ENCODE results near the gene FAM149B1. TPM values are rescaled to one million over a fixed set of nuclear protein-coding genes. Genes with fewer than 3 reads are reported as not detected.

FAM149B1 gene
- total and polyA plus RNA-seq, 2 of the 13 experiments (the other 11 are each of a cell fraction or from before 2014, with no cell fraction given), result 9.3 to 16.8 TPM

DNA sequence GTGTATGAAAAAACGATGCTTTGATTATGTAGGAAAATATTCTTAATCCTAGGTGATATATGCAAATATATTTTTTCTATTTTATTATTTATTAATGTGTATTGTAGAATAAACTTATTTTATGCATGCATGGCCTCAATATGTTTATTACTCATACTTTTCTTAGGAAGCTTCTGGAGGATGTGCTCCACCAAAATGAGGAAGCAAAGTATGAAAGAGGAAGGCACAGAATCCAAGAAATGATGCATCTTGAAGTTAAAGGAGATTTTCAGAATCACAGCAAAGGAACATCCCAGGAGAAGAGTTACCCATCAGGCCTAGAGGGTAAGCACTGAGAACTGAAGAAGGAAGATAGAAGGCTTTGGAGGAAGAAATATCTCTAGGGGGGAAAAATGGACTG lies 119.5 kb downstream of the FAM149B1 start:
- H3K36me3 ChIP-seq (replicated peaks in 1 of 2; ENCODE audit: control insufficient read depth in 1 of 2, insufficient read depth in 2 of 2, low read length in 2 of 2), result no peaks in the 10 kb centered on the region
- BruUV-seq (replicated peaks), result no TSS peak
- TF ChIP-seq EEA1 (CRISPR knock-in tag; IDR thresholded peaks at IDR 0.05; ENCODE audit: borderline replicate concordance) (no peak), KLF12 (CRISPR knock-in tag; IDR thresholded peaks at IDR 0.05; ENCODE audit: borderline replicate concordance) (no peak), TGIF2 (CRISPR knock-in tag; IDR thresholded peaks at IDR 0.05) (no peak), CBX5 (CRISPR knock-in tag; IDR thresholded peaks at IDR 0.05; ENCODE audit: borderline replicate concordance) (no peak), NFIC (IDR thresholded peaks at IDR 0.05; ENCODE audit: low read length) (no peak), SPEN (CRISPR knock-in tag; IDR thresholded peaks at IDR 0.05; ENCODE audit: low read depth) (no peak), SNAI1 (CRISPR knock-in tag; IDR thresholded peaks at IDR 0.05; ENCODE audit: borderline replicate concordance) (no peak), ZNF567 (CRISPR knock-in tag; IDR thresholded peaks at IDR 0.05; ENCODE audit: borderline replicate concordance) (no peak), MZF1 (CRISPR knock-in tag; IDR thresholded peaks at IDR 0.05; ENCODE audit: borderline replicate concordance) (no peak), ZNF335 (CRISPR knock-in tag; IDR thresholded peaks at IDR 0.05) (no peak), PHF20 (CRISPR knock-in tag; IDR thresholded peaks at IDR 0.05) (no peak)
- TF ChIP-seq, protein P1, sequence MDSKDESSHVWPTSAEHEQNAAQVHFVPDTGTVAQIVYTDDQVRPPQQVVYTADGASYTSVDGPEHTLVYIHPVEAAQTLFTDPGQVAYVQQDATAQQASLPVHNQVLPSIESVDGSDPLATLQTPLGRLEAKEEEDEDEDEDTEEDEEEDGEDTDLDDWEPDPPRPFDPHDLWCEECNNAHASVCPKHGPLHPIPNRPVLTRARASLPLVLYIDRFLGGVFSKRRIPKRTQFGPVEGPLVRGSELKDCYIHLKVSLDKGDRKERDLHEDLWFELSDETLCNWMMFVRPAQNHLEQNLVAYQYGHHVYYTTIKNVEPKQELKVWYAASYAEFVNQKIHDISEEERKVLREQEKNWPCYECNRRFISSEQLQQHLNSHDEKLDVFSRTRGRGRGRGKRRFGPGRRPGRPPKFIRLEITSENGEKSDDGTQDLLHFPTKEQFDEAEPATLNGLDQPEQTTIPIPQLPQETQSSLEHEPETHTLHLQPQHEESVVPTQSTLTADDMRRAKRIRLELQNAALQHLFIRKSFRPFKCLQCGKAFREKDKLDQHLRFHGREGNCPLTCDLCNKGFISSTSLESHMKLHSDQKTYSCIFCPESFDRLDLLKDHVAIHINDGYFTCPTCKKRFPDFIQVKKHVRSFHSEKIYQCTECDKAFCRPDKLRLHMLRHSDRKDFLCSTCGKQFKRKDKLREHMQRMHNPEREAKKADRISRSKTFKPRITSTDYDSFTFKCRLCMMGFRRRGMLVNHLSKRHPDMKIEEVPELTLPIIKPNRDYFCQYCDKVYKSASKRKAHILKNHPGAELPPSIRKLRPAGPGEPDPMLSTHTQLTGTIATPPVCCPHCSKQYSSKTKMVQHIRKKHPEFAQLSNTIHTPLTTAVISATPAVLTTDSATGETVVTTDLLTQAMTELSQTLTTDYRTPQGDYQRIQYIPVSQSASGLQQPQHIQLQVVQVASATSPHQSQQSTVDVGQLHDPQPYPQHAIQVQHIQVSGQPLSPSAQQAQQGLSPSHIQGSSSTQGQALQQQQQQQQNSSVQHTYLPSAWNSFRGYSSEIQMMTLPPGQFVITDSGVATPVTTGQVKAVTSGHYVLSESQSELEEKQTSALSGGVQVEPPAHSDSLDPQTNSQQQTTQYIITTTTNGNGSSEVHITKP (CRISPR knock-in tag; IDR thresholded peaks at IDR 0.05; ENCODE audit: low read depth), result no peak
- H3K27ac ChIP-seq (ENCODE audit: extremely low read length, insufficient read depth, low read length), result no peak overlapping the region
- no peaks in the 10 kb centered on the region for H4K20me1 ChIP-seq (ENCODE audit: insufficient read depth, low read length)
- no peaks in the 10 kb centered on the region for H3K4me1 ChIP-seq (ENCODE audit: insufficient read depth, low read length)
- H3K9ac ChIP-seq (ENCODE audit: insufficient read depth, low read depth, low read length), result no peak overlapping the region
- no peaks in the 10 kb centered on the region for H3K27me3 ChIP-seq (ENCODE audit: control insufficient read depth in 1 of 2, insufficient read depth in 2 of 2, low read length in 2 of 2)
- FAIRE-seq (no peak), DNase-seq (ENCODE audit: low spot score) (no peak), ATAC-seq (no peak)
- ChIA-PET POLR2A (no interaction called here), CTCF (ENCODE audit: low intra/inter-chr PET ratio, low total read pairs) (no interaction called here)
- H3K79me2 ChIP-seq (ENCODE audit: insufficient read depth, low read length), result no peaks in the 10 kb centered on the region
- in situ Hi-C loops (cut with HindIII; ENCODE audit: extremely low pct_ligation_motif_present, low pct_unique_long_range_greater_than_20kb) (no loop called here), intact Hi-C loops (cut with micrococcal nuclease; ENCODE audit: unreplicated experiment) (no loop called here)
- H3K9me3 ChIP-seq (ENCODE audit: low read length), result no peaks in the 10 kb centered on the region
- no peak overlapping the region for H2AFZ ChIP-seq (ENCODE audit: low read length)
- WGBS (ENCODE audit: low lambda C conversion rate), result 2% methylated on average over 1 of the region's 1 CpG
- H3K4me2 ChIP-seq (ENCODE audit: low read depth, low read length), result no peak overlapping the region
- H3K4me3 ChIP-seq (replicated peaks in 1 of 3; ENCODE audit: insufficient read depth in 1 of 3, low read depth in 2 of 3, low read length in 3 of 3), result no peak overlapping the region

All from HepG2 (cell line).